HUES64 (cell line): Measurements from ENCODE around the gene CDH12.
"Not testable (repeated sequence)": the region's sequence is repeated elsewhere in the genome, so short reads cannot be mapped to it uniquely, and the experiment has no call there.

Experiments used
- H3K27ac ChIP-seq: 2 replicates; pipeline ENCODE4 v1.7.0; 2013; ENCODE audit warnings: low read depth, low read length, inconsistent platforms
- H3K27me3 ChIP-seq: 2 replicates; pipeline ENCODE4 v1.6.1; 2013; ENCODE audit warnings: mild to moderate bottlenecking, low read length; ENCODE audit not compliant: insufficient read depth
- H3K36me3 ChIP-seq: 2 replicates; pipeline ENCODE4 v1.6.1; 2013; ENCODE audit warnings: mild to moderate bottlenecking, low read length; ENCODE audit not compliant: insufficient read depth
- H3K4me1 ChIP-seq: 2 replicates; pipeline ENCODE4 v1.6.1; 2013; ENCODE audit warnings: mild to moderate bottlenecking, low read length, moderate library complexity; ENCODE audit not compliant: insufficient read depth
- H3K4me3 ChIP-seq: 2 replicates; pipeline ENCODE4 v1.5.1; 2013; ENCODE audit warnings: mild to moderate bottlenecking, low read length, moderate library complexity
- H3K9ac ChIP-seq: 2 replicates; pipeline ENCODE4 v1.6.1; 2013; ENCODE audit warnings: mild to moderate bottlenecking, low read depth, low read length
- H3K9me3 ChIP-seq: 2 replicates; pipeline ENCODE4 v1.6.1; 2013; ENCODE audit warnings: low read depth, low read length; ENCODE audit not compliant: insufficient read depth
- WGBS: fragments of 150-250, 120-280 bp; methylation state at CpG from one replicate; pipeline ENCODE4 v1.1.7; 2013; ENCODE audit warnings: missing lambda C conversion rate; 5-methylcytosine and 5-hydroxymethylcytosine counted together

CDH12 gene

DNA sequence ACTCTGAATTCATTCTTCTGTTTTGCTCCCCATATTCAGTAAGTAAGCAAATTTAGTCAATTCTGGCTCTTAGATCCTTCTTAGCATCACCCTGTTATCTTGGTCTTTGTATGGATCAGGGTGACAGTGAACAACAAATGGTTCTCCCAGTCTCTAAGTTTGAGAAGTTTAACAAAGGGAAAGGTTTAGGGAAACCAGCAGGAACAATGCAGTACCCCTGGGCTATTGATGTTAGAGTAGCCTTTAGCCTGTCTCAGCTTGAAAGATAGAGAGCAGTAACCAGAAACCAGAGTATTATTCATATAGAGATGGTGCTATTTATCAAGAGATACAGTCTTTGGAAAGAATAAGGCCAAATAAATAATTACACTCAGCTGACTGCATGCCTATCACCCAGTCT lies 241.8 kb downstream of the CDH12 start:
- Histone ChIP-seq H3K4me1 (no peaks in the 10 kb centered on the region), H3K27ac (no peak overlapping the region), H3K4me3 (no peak overlapping the region), H3K9me3 (peaks cover 11% of the 10 kb centered on the region; the same call in 1 of the 2 replicates), H3K9ac (no peak overlapping the region), H3K36me3 (no peaks in the 10 kb centered on the region), H3K27me3 (peaks cover 48% of the 10 kb centered on the region)

DNA sequence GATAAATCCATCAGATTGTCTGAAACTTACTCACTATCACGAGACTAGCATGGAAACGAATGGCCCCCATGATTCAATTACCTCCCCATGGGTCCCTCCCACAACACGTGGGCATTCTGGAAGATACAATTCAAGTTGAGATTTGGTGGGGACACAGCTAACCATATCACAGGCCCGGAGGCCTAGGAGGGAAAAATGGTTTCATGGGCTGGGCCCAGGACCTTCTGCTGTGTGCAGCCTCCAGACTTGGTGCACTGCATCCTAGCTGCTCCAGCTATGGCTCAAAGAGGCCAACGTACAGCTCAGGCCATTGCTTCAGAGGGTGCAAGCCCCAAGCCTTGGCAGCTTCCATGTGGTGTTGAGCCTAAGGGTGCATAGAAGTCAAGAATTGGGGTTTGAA lies 245.6 kb downstream of the CDH12 start:
- not testable (repeated sequence) for H3K9ac ChIP-seq, H3K4me1 ChIP-seq, H3K36me3 ChIP-seq, H3K27ac ChIP-seq, H3K4me3 ChIP-seq
- WGBS: 94% methylated on average over 5 of the region's 5 CpGs
- peaks cover 27% of the 10 kb centered on the region for H3K27me3 ChIP-seq
- H3K9me3 ChIP-seq: peaks cover 11% of the 10 kb centered on the region; the same call in 1 of the 2 replicates

- no peak overlapping the region for H3K27ac ChIP-seq
- no peak overlapping the region for H3K4me3 ChIP-seq
- peaks cover 11% of the 10 kb centered on the region for H3K27me3 ChIP-seq
- H3K9me3 ChIP-seq: peaks cover 11% of the 10 kb centered on the region; the same call in 1 of the 2 replicates
- no peaks in the 10 kb centered on the region for H3K36me3 ChIP-seq
- no peaks in the 10 kb centered on the region for H3K4me1 ChIP-seq
- H3K9ac ChIP-seq: no peak overlapping the region
- 94% methylated on average over 3 of the region's 3 CpGs for WGBS
Measured at GRCh38 chr5:22605473-22605872, 247.7 kb downstream of the CDH12 start.

GRCh38 chr5:22604711-22605110 lies 248.4 kb downstream of the CDH12 start:
- H3K4me1 ChIP-seq: no peaks in the 10 kb centered on the region

GRCh38 chr5:22598796-22599195 lies 254.3 kb downstream of the CDH12 start:
- H3K4me1 ChIP-seq: no peaks in the 10 kb centered on the region
- H3K36me3 ChIP-seq: no peaks in the 10 kb centered on the region
- no peak overlapping the region for H3K9ac ChIP-seq
- no peak overlapping the region for H3K4me3 ChIP-seq
- no peaks in the 10 kb centered on the region for H3K27me3 ChIP-seq
- H3K27ac ChIP-seq: no peak overlapping the region
- H3K9me3 ChIP-seq: no peaks in the 10 kb centered on the region
- WGBS: 95% methylated on average over 2 of the region's 2 CpGs

More at GRCh38 chr5:22604711-22605110, 248.4 kb downstream of the CDH12 start:
- Histone ChIP-seq H3K27me3 (peaks cover 4% of the 10 kb centered on the region; the same call in 1 of the 2 replicates), H3K9me3 (peaks cover 11% of the 10 kb centered on the region; the same call in 1 of the 2 replicates), H3K27ac (no peak overlapping the region), H3K4me3 (no peak overlapping the region), H3K36me3 (no peaks in the 10 kb centered on the region), H3K9ac (no peak overlapping the region)

DNA sequence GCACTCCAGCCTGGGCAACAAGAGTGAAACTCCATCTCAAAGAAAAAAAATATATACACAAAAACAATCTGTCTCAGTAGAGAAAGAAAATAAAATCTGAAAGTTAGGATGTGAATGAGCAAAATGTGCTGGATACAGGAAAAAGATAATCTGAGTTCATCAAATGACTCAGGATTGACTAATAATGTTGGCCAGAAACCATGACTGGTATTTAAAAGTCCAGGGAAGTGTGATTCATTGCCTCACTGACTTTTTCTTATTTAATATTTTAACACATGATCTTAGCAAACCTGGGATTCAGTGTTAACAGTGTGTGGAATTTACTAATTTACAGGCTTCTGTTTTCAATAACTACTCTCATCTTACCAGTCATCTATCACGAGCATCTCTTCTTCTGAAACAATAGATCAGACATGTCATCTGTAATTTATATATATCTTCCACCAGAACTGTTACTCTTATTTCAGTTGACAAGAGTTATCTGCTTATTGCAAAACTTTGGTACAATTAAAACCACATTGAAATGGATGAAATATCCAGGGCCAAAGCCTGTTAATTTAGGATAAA lies 256.7 kb downstream of the CDH12 start:
- Histone ChIP-seq H3K27ac (no peak overlapping the region), H3K4me1 (no peaks in the 10 kb centered on the region), H3K4me3 (no peak overlapping the region), H3K9ac (no peak overlapping the region), H3K9me3 (no peaks in the 10 kb centered on the region), H3K36me3 (no peaks in the 10 kb centered on the region), H3K27me3 (no peaks in the 10 kb centered on the region)
- WGBS: 100% methylated on average over 1 of the region's 1 CpG

DNA sequence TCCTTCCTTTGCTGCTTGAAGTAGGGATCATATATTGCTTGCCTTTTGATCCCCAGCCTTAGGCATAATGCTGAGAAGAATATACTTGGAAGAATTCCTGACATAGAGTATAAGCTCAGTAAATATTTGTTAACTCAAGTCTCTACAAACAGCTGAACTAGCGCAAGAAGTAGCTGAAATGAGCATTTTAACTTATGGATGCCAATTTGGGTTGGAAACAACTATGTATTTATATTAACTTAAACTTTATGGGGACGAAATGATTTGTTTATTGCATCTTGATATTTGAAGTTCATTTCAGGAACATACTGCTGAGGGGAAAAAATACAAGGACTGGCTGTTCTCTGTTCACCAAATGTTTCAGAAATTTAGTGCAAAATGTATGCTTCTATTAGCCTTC lies 258.7 kb downstream of the CDH12 start:
- Histone ChIP-seq H3K36me3 (no peaks in the 10 kb centered on the region), H3K27ac (no peak overlapping the region), H3K4me3 (no peak overlapping the region), H3K4me1 (no peaks in the 10 kb centered on the region), H3K27me3 (no peaks in the 10 kb centered on the region), H3K9me3 (no peaks in the 10 kb centered on the region), H3K9ac (no peak overlapping the region)
- WGBS: 93% methylated on average over 1 of the region's 2 CpGs

- Histone ChIP-seq H3K9me3 (no peaks in the 10 kb centered on the region), H3K27me3 (no peaks in the 10 kb centered on the region), H3K9ac (no peak overlapping the region), H3K4me1 (no peaks in the 10 kb centered on the region), H3K36me3 (no peaks in the 10 kb centered on the region), H3K27ac (no peak overlapping the region), H3K4me3 (no peak overlapping the region)
- WGBS: no CpG with 5 or more reads among the region's 1 CpG
Measured at GRCh38 chr5:22593592-22593991, 259.6 kb downstream of the CDH12 start.

GRCh38 chr5:22591461-22591860 lies 261.7 kb downstream of the CDH12 start:
- H3K4me1 ChIP-seq: no peaks in the 10 kb centered on the region
- H3K9ac ChIP-seq: no peak overlapping the region
- no peaks in the 10 kb centered on the region for H3K27me3 ChIP-seq
- no peak overlapping the region for H3K27ac ChIP-seq
- no peak overlapping the region for H3K4me3 ChIP-seq
- H3K9me3 ChIP-seq: no peaks in the 10 kb centered on the region
- no peaks in the 10 kb centered on the region for H3K36me3 ChIP-seq

GRCh38 chr5:22590677-22591268 lies 262.4 kb downstream of the CDH12 start:
- Histone ChIP-seq H3K4me1 (no peaks in the 10 kb centered on the region), H3K9ac (no peak overlapping the region), H3K27ac (no peak overlapping the region), H3K4me3 (no peak overlapping the region), H3K9me3 (no peaks in the 10 kb centered on the region), H3K27me3 (no peaks in the 10 kb centered on the region), H3K36me3 (no peaks in the 10 kb centered on the region)
- whole genome bisulfite sequencing: 97% methylated on average over 4 of the region's 4 CpGs

DNA sequence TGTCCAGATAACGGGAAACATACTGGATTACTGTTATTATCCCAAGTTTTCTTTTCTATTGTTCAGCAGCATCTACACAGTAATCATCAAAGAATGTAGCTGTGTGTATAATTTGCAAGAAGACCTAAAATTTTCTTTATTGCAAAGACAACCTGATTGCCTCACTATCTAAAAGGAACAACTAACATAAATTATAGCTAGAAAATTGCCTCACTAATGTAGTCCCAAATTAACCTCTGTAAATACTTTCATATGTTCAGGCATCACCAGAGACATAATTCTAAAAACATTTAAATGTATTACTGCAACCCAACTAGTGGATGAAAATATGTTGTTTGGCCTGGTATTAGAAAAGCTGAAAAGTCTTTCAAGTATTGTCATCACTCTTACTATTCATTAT lies 275.4 kb downstream of the CDH12 start:
- no peaks in the 10 kb centered on the region for H3K9me3 ChIP-seq
- H3K9ac ChIP-seq: no peak overlapping the region
- H3K27ac ChIP-seq: no peak overlapping the region
- no CpG with 5 or more reads among the region's 1 CpG for WGBS
- no peak overlapping the region for H3K4me3 ChIP-seq
- no peaks in the 10 kb centered on the region for H3K4me1 ChIP-seq
- H3K36me3 ChIP-seq: no peaks in the 10 kb centered on the region
- no peaks in the 10 kb centered on the region for H3K27me3 ChIP-seq

GRCh38 chr5:22577006-22577405 lies 276.1 kb downstream of the CDH12 start:
- no peak overlapping the region for H3K27ac ChIP-seq
- no peaks in the 10 kb centered on the region for H3K27me3 ChIP-seq
- WGBS: 94% methylated on average over 4 of the region's 5 CpGs
- H3K36me3 ChIP-seq: no peaks in the 10 kb centered on the region
- H3K4me1 ChIP-seq: no peaks in the 10 kb centered on the region
- H3K9ac ChIP-seq: no peak overlapping the region
- no peak overlapping the region for H3K4me3 ChIP-seq
- no peaks in the 10 kb centered on the region for H3K9me3 ChIP-seq
